ENCODE results near the gene INKA2.

Gene INKA2

GRCh38 chr1:111723871-111724270 lies 15.3 kb downstream of the INKA2 start:
- no peak for DNase-seq (ENCODE audit: low read depth, low spot score)
- H3K36me3 ChIP-seq (ENCODE audit: insufficient read depth, low read length) = no peaks in the 10 kb centered on the region
- no peak overlapping the region for H3K4me3 ChIP-seq
- TF ChIP-seq POLR2AphosphoS5 (IDR thresholded peaks at IDR 0.05; ENCODE audit: borderline replicate concordance, low read depth, low read length) (no peak), EZH2 (IDR thresholded peaks at IDR 0.05) (no peak), FOXP2 (optimal IDR thresholded peaks at IDR 0.05; ENCODE audit: control extremely low read depth, extremely low read length, insufficient read depth) (no peak)
- no peaks in the 10 kb centered on the region for H3K9me3 ChIP-seq (ENCODE audit: low read depth, low read length)
- H3K9ac ChIP-seq (ENCODE audit: insufficient read length) = no peak overlapping the region
- no peak overlapping the region for H3K27ac ChIP-seq

- H3K9ac ChIP-seq (ENCODE audit: insufficient read length) = no peak overlapping the region
- no peaks in the 10 kb centered on the region for H3K36me3 ChIP-seq (ENCODE audit: insufficient read depth, low read length)
- TF ChIP-seq FOXP2 (optimal IDR thresholded peaks at IDR 0.05; ENCODE audit: control extremely low read depth, extremely low read length, insufficient read depth) = no peak
- no peak for TF ChIP-seq POLR2AphosphoS5 (IDR thresholded peaks at IDR 0.05; ENCODE audit: borderline replicate concordance, low read depth, low read length)
- no peak for TF ChIP-seq EZH2 (IDR thresholded peaks at IDR 0.05)
- no peaks in the 10 kb centered on the region for H3K9me3 ChIP-seq (ENCODE audit: low read depth, low read length)
- no peak for DNase-seq (ENCODE audit: low read depth, low spot score)
- H3K27ac ChIP-seq = no peak overlapping the region
- no peak overlapping the region for H3K4me3 ChIP-seq
Measured at GRCh38 chr1:111723091-111723806, 15.9 kb downstream of the INKA2 start.

GRCh38 chr1:111720977-111721786 lies 18.0 kb downstream of the INKA2 start:
- no peak for DNase-seq (ENCODE audit: low read depth, low spot score)
- H3K9ac ChIP-seq (ENCODE audit: insufficient read length) = no peak overlapping the region
- H3K4me3 ChIP-seq = no peak overlapping the region
- TF ChIP-seq EZH2 (IDR thresholded peaks at IDR 0.05) = no peak
- no peak for TF ChIP-seq FOXP2 (optimal IDR thresholded peaks at IDR 0.05; ENCODE audit: control extremely low read depth, extremely low read length, insufficient read depth)
- TF ChIP-seq POLR2AphosphoS5 (IDR thresholded peaks at IDR 0.05; ENCODE audit: borderline replicate concordance, low read depth, low read length) = no peak
- no peaks in the 10 kb centered on the region for H3K36me3 ChIP-seq (ENCODE audit: insufficient read depth, low read length)
- H3K9me3 ChIP-seq (ENCODE audit: low read depth, low read length) = no peaks in the 10 kb centered on the region
- no peak overlapping the region for H3K27ac ChIP-seq

GRCh38 chr1:111720274-111720976 lies 18.8 kb downstream of the INKA2 start:
- TF ChIP-seq EZH2 (IDR thresholded peaks at IDR 0.05) (no peak), FOXP2 (optimal IDR thresholded peaks at IDR 0.05; ENCODE audit: control extremely low read depth, extremely low read length, insufficient read depth) (no peak), POLR2AphosphoS5 (IDR thresholded peaks at IDR 0.05; ENCODE audit: borderline replicate concordance, low read depth, low read length) (no peak)
- H3K4me3 ChIP-seq = no peak overlapping the region
- no peak for DNase-seq (ENCODE audit: low read depth, low spot score)
- no peaks in the 10 kb centered on the region for H3K36me3 ChIP-seq (ENCODE audit: insufficient read depth, low read length)
- no peak overlapping the region for H3K9ac ChIP-seq (ENCODE audit: insufficient read length)
- no peak overlapping the region for H3K27ac ChIP-seq
- H3K9me3 ChIP-seq (ENCODE audit: low read depth, low read length) = no peaks in the 10 kb centered on the region

GRCh38 chr1:111719674-111720132 lies 19.5 kb downstream of the INKA2 start:
- no peak for DNase-seq (ENCODE audit: low read depth, low spot score)
- TF ChIP-seq EZH2 (IDR thresholded peaks at IDR 0.05) = no peak
- TF ChIP-seq POLR2AphosphoS5 (IDR thresholded peaks at IDR 0.05; ENCODE audit: borderline replicate concordance, low read depth, low read length) = no peak
- no peak for TF ChIP-seq FOXP2 (optimal IDR thresholded peaks at IDR 0.05; ENCODE audit: control extremely low read depth, extremely low read length, insufficient read depth)
- no peak overlapping the region for H3K9ac ChIP-seq (ENCODE audit: insufficient read length)

GRCh38 chr1:111719135-111719534 lies 20.1 kb downstream of the INKA2 start:
- no peak for TF ChIP-seq FOXP2 (optimal IDR thresholded peaks at IDR 0.05; ENCODE audit: control extremely low read depth, extremely low read length, insufficient read depth)
- TF ChIP-seq EZH2 (IDR thresholded peaks at IDR 0.05) = no peak
- TF ChIP-seq POLR2AphosphoS5 (IDR thresholded peaks at IDR 0.05; ENCODE audit: borderline replicate concordance, low read depth, low read length) = no peak
- Histone ChIP-seq H3K9me3 (ENCODE audit: low read depth, low read length) (no peaks in the 10 kb centered on the region), H3K27ac (no peak overlapping the region), H3K9ac (ENCODE audit: insufficient read length) (no peak overlapping the region), H3K36me3 (ENCODE audit: insufficient read depth, low read length) (no peaks in the 10 kb centered on the region), H3K4me3 (no peak overlapping the region)
- no peak for DNase-seq (ENCODE audit: low read depth, low spot score)

More at GRCh38 chr1:111719674-111720132, 19.5 kb downstream of the INKA2 start:
- Histone ChIP-seq H3K27ac (no peak overlapping the region), H3K4me3 (no peak overlapping the region), H3K36me3 (ENCODE audit: insufficient read depth, low read length) (no peaks in the 10 kb centered on the region), H3K9me3 (ENCODE audit: low read depth, low read length) (no peaks in the 10 kb centered on the region)

- Histone ChIP-seq H3K4me3 (no peak overlapping the region), H3K9ac (ENCODE audit: insufficient read length) (no peak overlapping the region), H3K9me3 (ENCODE audit: low read depth, low read length) (no peaks in the 10 kb centered on the region), H3K36me3 (ENCODE audit: insufficient read depth, low read length) (no peaks in the 10 kb centered on the region), H3K27ac (no peak overlapping the region)
- no peak for DNase-seq (ENCODE audit: low read depth, low spot score)
- TF ChIP-seq POLR2AphosphoS5 (IDR thresholded peaks at IDR 0.05; ENCODE audit: borderline replicate concordance, low read depth, low read length) (no peak), FOXP2 (optimal IDR thresholded peaks at IDR 0.05; ENCODE audit: control extremely low read depth, extremely low read length, insufficient read depth) (no peak), EZH2 (IDR thresholded peaks at IDR 0.05) (no peak)
Measured at GRCh38 chr1:111717450-111717849, 21.7 kb downstream of the INKA2 start.

GRCh38 chr1:111716333-111716732 lies 22.9 kb downstream of the INKA2 start:
- no peak for DNase-seq (ENCODE audit: low read depth, low spot score)
- no peak for TF ChIP-seq FOXP2 (optimal IDR thresholded peaks at IDR 0.05; ENCODE audit: control extremely low read depth, extremely low read length, insufficient read depth)
- no peak overlapping the region for H3K27ac ChIP-seq
- H3K9ac ChIP-seq (ENCODE audit: insufficient read length) = no peak overlapping the region
- no peaks in the 10 kb centered on the region for H3K36me3 ChIP-seq (ENCODE audit: insufficient read depth, low read length)
- H3K4me3 ChIP-seq = no peak overlapping the region
- H3K9me3 ChIP-seq (ENCODE audit: low read depth, low read length) = no peaks in the 10 kb centered on the region
